H9 (cell line): Measurements from ENCODE around the gene SEC61A2. TPM values are rescaled to one million over a fixed set of nuclear protein-coding genes. Genes with fewer than 3 reads are reported as not detected.

ENCODE experiments used
- DNase-seq: peaks from one replicate; pipeline ENCODE4 v3.0.0-alpha.2; 2017
- H2AFZ ChIP-seq: one replicate; pipeline ENCODE4 v1.6.1; 2013; ENCODE audit warnings: mild to moderate bottlenecking, low read length, control low read depth, moderate library complexity
- H2AK5ac ChIP-seq: 2 replicates; pipeline ENCODE4 v1.6.1; 2013; ENCODE audit warnings: low read length, control low read depth, mixed read lengths; ENCODE audit not compliant: insufficient read length
- H2BK120ac ChIP-seq: one replicate; pipeline ENCODE4 v1.6.1; 2013; ENCODE audit warnings: low read depth, mild to moderate bottlenecking, low read length, control low read depth, inconsistent platforms; ENCODE audit not compliant: poor library complexity, severe bottlenecking
- H2BK12ac ChIP-seq: 2 replicates; pipeline ENCODE4 v1.6.1; 2013; ENCODE audit warnings: low read length, control low read depth, mixed read lengths, low read depth; ENCODE audit not compliant: insufficient read length
- H2BK15ac ChIP-seq: 2 replicates; pipeline ENCODE4 v1.6.1; 2013; ENCODE audit warnings: low read depth, low read length, control low read depth
- H2BK20ac ChIP-seq: one replicate; pipeline ENCODE4 v1.6.1; 2013; ENCODE audit warnings: low read depth, mild to moderate bottlenecking, low read length, control low read depth, inconsistent platforms; ENCODE audit not compliant: poor library complexity, severe bottlenecking
- H2BK5ac ChIP-seq: 2 replicates; pipeline ENCODE4 v1.6.1; 2013; ENCODE audit warnings: low read length, control low read depth, mixed read lengths; ENCODE audit not compliant: insufficient read length
- H3K14ac ChIP-seq: 2 replicates; pipeline ENCODE4 v1.6.1; 2013; ENCODE audit warnings: low read length, control low read depth; ENCODE audit not compliant: insufficient read depth
- H3K18ac ChIP-seq: 2 replicates; pipeline ENCODE4 v1.6.1; 2013; ENCODE audit warnings: low read depth, mild to moderate bottlenecking, mixed read lengths, low read length, control low read depth; ENCODE audit not compliant: insufficient read length
- H3K23ac ChIP-seq: 2 replicates; pipeline ENCODE4 v1.6.1; 2013; ENCODE audit warnings: low read length, control low read depth, mixed read lengths, low read depth; ENCODE audit not compliant: insufficient read length
- H3K23me2 ChIP-seq: 2 replicates; pipeline ENCODE4 v1.6.1; 2013; ENCODE audit warnings: low read depth, mild to moderate bottlenecking, mixed read lengths, low read length, control low read depth; ENCODE audit not compliant: insufficient read length, poor library complexity, severe bottlenecking
- H3K27ac ChIP-seq: 2 replicates; pipeline ENCODE4 v1.5.1; 2013; ENCODE audit warnings: low read length, control low read depth, mixed read lengths, low read depth; ENCODE audit not compliant: insufficient read length
- H3K27me3 ChIP-seq: 2 replicates; pipeline ENCODE4 v1.6.1; 2013; ENCODE audit warnings: low read length, control low read depth, inconsistent platforms; ENCODE audit not compliant: insufficient read depth
- H3K4ac ChIP-seq: 2 replicates; pipeline ENCODE4 v1.6.1; 2013; ENCODE audit warnings: low read depth, mild to moderate bottlenecking, control low read depth, inconsistent platforms, low read length, moderate library complexity
- H3K4me1 ChIP-seq: 2 replicates; pipeline ENCODE4 v1.6.1; 2013; ENCODE audit warnings: low read length, control low read depth, inconsistent platforms; ENCODE audit not compliant: insufficient read depth
- H3K4me2 ChIP-seq: 2 replicates; pipeline ENCODE4 v1.6.1; 2013; ENCODE audit warnings: low read length, control low read depth, mixed read lengths; ENCODE audit not compliant: insufficient read length, insufficient read depth
- H3K56ac ChIP-seq: 2 replicates; pipeline ENCODE4 v1.6.1; 2013; ENCODE audit warnings: low read depth, mild to moderate bottlenecking, mixed read lengths, low read length, control low read depth; ENCODE audit not compliant: insufficient read length
- H3K79me1 ChIP-seq: 2 replicates; pipeline ENCODE4 v1.6.1; 2013; ENCODE audit warnings: low read depth, mild to moderate bottlenecking, moderate library complexity, low read length, control low read depth, inconsistent platforms; ENCODE audit not compliant: insufficient read depth, poor library complexity, severe bottlenecking
- H3K79me2 ChIP-seq: 2 replicates; pipeline ENCODE4 v1.6.1; 2013; ENCODE audit warnings: low read length, control low read depth, inconsistent platforms; ENCODE audit not compliant: insufficient read depth
- H3K9ac ChIP-seq: 2 replicates; pipeline ENCODE4 v1.6.1; 2013; ENCODE audit warnings: low read length, control low read depth, mixed read lengths; ENCODE audit not compliant: insufficient read length; ENCODE audit errors: extremely low read depth
- H3K9me3 ChIP-seq: one replicate; pipeline ENCODE4 v1.6.1; 2013; ENCODE audit warnings: low read depth, low read length, inconsistent platforms; ENCODE audit not compliant: control insufficient read depth
- H3T11ph ChIP-seq: one replicate; pipeline ENCODE4 v1.6.1; 2013; ENCODE audit warnings: mild to moderate bottlenecking, low read length, control low read depth, inconsistent platforms
- H4K20me1 ChIP-seq: one replicate; pipeline ENCODE4 v1.6.1; 2013; ENCODE audit not compliant: control insufficient read depth, insufficient read length, insufficient read depth
- H4K5ac ChIP-seq: 2 replicates; pipeline ENCODE4 v1.6.1; 2013; ENCODE audit warnings: low read depth, mild to moderate bottlenecking, mixed read lengths, low read length, control low read depth; ENCODE audit not compliant: insufficient read length
- H4K8ac ChIP-seq: replicated peaks from 2 replicates; pipeline ENCODE4 v1.6.1; 2013; ENCODE audit warnings: low read length, control low read depth, mixed read lengths, low read depth; ENCODE audit not compliant: insufficient read length
- H4K91ac ChIP-seq: 2 replicates; pipeline ENCODE4 v1.6.1; 2013; ENCODE audit warnings: low read depth, mild to moderate bottlenecking, moderate library complexity, mixed read lengths, low read length, control low read depth; ENCODE audit not compliant: insufficient read length
- H3K27ac Mint-ChIP-seq, 3 experiments: 2 replicates in 2 of 3; 3 replicates in 1 of 3; pipeline ENCODE4 v1.8.0; 2020 to 2021; ENCODE audit warnings: mixed read lengths in 3 of 3, mild to moderate bottlenecking in 1 of 3, moderate library complexity in 1 of 3
- H3K27me3 Mint-ChIP-seq: 2 replicates; pipeline ENCODE4 v1.8.0; 2021; ENCODE audit warnings: low read depth, mild to moderate bottlenecking, moderate library complexity, mixed read lengths
- H3K36me3 Mint-ChIP-seq, 3 experiments: 2 replicates in 2 of 3; 3 replicates in 1 of 3; pipeline ENCODE4 v1.8.0; 2020 to 2021; ENCODE audit warnings: low read depth in 3 of 3, mixed read lengths in 3 of 3; ENCODE audit not compliant: insufficient read depth in 1 of 3
- H3K4me1 Mint-ChIP-seq, 2 experiments: 2 replicates each; pipeline ENCODE4 v1.8.0; 2020; ENCODE audit warnings: mixed read lengths in 2 of 2
- H3K4me3 Mint-ChIP-seq, 2 experiments: 2 replicates in 1 of 2; 3 replicates in 1 of 2; pipeline ENCODE4 v1.8.0; 2020 to 2021; ENCODE audit warnings: mild to moderate bottlenecking in 2 of 2, mixed read lengths in 2 of 2, moderate library complexity in 1 of 2
- H3K9me3 Mint-ChIP-seq, 2 experiments: 2 replicates in 1 of 2; 3 replicates in 1 of 2; pipeline ENCODE4 v1.8.0; 2020; ENCODE audit warnings: mild to moderate bottlenecking in 2 of 2, mixed read lengths in 2 of 2, moderate library complexity in 1 of 2
- WGBS: extraction: QIAGEN DNeasy Blood & Tissue Kit; methylation state at CpG from one replicate; pipeline ENCODE4 v1.1.7; 2013; ENCODE audit warnings: missing lambda C conversion rate, low lambda C conversion rate, mixed read lengths; ENCODE audit not compliant: insufficient read length; ENCODE audit errors: extremely low coverage; 5-methylcytosine and 5-hydroxymethylcytosine counted together
- total RNA-seq: library from RNA; stranded (reverse); gene quantifications from 2 replicates; pipeline ENCODE4 v1.2.1, GENCODE V29; 2021
- TF ChIP-seq, protein P1 (sequence below): fragments of 200-600 bp; sonication (generic); conservative IDR thresholded peaks from 3 replicates; pipeline ENCODE4 v1.8.0; 2021; ENCODE audit warnings: antibody characterized with exemption, mild to moderate bottlenecking

The SEC61A2 gene
- total RNA-seq, 1 experiment from 2014 or later, result 13.9 TPM

DNA sequence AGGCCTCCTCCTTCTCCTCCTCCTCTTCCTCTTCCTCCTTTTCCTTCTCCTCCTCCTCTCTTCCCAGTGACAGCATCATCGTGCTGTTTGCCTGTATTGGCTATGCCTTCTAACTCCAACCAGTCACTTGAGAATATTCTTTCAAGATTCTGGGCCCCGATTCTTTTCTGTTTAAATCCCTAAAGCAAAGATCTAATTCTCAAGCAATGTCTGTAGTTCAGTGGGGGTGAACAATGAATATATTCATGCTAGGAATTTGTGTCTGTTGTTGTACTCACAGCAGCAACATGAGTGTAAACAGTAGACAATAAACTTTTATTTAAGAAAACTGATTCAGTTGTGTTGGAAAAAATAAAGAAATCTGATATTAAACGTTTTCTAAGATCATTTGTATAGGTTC is 35.6 kb downstream of the SEC61A2 start:
- Histone ChIP-seq H3K27ac (no peak overlapping the region), H4K5ac (no peak overlapping the region)
- H3K9me3 Mint-ChIP-seq, result no peaks in the 10 kb centered on the region

More for the DNA sequence above, 35.6 kb downstream of the SEC61A2 start:
- Histone ChIP-seq H2AK5ac (no peak overlapping the region), H2AFZ (no peak overlapping the region), H2BK15ac (no peak overlapping the region), H2BK12ac (no peak overlapping the region), H2BK20ac (no peak overlapping the region), H3K79me2 (no peaks in the 10 kb centered on the region), H4K20me1 (no peaks in the 10 kb centered on the region), H4K91ac (no peak overlapping the region), H3K56ac (no peak overlapping the region), H3K4me1 (no peaks in the 10 kb centered on the region), H3K79me1 (no peaks in the 10 kb centered on the region), H4K8ac (no peak overlapping the region), H2BK120ac (no peak overlapping the region), H3K4me2 (no peak overlapping the region), H3K9me3 (no peaks in the 10 kb centered on the region), H3K14ac (no peak overlapping the region), H2BK5ac (no peak overlapping the region), H3T11ph (no peak overlapping the region), H3K23ac (no peak overlapping the region), H3K27me3 (no peaks in the 10 kb centered on the region), H3K4ac (no peak overlapping the region), H3K23me2 (no peaks in the 10 kb centered on the region), H3K9ac (no peak overlapping the region), H3K18ac (no peak overlapping the region)
- H3K27ac Mint-ChIP-seq, result peak overlapping the region in 1 of 3 experiments; percentile 64; a peak in 2 of 7 replicates
- H3K4me1 Mint-ChIP-seq, result peaks cover 0 to 3% of the 10 kb centered on the region in 2 experiments; a peak in 2 of 4 replicates
- DNase-seq, result no peak
- WGBS, result no CpG with 5 or more reads among the region's 3 CpGs
- H3K36me3 Mint-ChIP-seq, result peaks cover 8 to 81% (median 51%) of the 10 kb centered on the region in 3 experiments; a peak in 6 of 7 replicates
- H3K4me3 Mint-ChIP-seq, result no peak overlapping the region
- TF ChIP-seq, protein P1, sequence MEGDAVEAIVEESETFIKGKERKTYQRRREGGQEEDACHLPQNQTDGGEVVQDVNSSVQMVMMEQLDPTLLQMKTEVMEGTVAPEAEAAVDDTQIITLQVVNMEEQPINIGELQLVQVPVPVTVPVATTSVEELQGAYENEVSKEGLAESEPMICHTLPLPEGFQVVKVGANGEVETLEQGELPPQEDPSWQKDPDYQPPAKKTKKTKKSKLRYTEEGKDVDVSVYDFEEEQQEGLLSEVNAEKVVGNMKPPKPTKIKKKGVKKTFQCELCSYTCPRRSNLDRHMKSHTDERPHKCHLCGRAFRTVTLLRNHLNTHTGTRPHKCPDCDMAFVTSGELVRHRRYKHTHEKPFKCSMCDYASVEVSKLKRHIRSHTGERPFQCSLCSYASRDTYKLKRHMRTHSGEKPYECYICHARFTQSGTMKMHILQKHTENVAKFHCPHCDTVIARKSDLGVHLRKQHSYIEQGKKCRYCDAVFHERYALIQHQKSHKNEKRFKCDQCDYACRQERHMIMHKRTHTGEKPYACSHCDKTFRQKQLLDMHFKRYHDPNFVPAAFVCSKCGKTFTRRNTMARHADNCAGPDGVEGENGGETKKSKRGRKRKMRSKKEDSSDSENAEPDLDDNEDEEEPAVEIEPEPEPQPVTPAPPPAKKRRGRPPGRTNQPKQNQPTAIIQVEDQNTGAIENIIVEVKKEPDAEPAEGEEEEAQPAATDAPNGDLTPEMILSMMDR, result no peak
- H3K27me3 Mint-ChIP-seq, result no peaks in the 10 kb centered on the region
